Measurements from ENCODE around the gene BTBD9. TPM values are rescaled to one million over a fixed set of nuclear protein-coding genes. Genes with fewer than 3 reads are reported as not detected.

Gene BTBD9
- total RNA-seq, 1 donor = 25.3 TPM

DNA sequence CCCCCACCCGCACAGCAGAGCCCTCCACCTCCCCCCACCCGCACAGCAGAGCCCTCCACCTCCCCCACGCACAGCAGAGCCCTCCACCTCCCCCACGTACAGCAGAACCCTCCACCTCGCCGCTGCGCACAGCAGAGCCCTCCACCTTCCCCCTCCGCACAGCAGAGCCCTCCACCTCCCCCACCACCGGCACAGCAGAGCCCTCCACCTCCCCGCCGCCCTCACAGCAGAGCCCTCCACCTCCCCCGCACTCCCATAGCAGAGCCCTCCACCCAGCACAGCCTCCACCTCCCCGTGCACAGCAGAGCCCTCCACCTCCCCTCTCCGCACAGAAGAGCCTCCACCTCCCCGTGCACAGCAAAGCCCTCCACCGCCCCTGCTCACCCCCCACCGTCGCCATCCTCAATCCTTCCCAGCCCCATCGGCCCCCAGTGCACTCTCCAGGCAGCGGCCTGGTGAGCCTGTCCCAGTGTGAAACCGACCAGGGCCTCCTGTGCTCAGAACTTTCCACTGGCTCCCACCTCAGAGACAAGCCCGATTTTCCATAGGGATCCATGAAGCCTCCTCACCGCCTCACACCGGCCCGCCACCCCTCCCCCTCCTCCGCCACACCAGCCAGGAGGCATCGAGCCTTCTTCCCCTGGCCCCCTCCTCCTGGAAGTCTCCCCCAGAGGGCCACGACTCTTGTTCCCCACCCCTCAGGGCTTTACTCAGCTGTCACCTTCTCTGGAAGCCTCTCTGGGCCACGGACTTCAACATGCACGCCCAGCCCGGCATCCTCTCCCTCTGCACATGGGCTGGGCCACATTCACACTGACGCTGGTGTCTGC, 473.1 kb downstream of the BTBD9 start:
- TF ChIP-seq, protein P1, sequence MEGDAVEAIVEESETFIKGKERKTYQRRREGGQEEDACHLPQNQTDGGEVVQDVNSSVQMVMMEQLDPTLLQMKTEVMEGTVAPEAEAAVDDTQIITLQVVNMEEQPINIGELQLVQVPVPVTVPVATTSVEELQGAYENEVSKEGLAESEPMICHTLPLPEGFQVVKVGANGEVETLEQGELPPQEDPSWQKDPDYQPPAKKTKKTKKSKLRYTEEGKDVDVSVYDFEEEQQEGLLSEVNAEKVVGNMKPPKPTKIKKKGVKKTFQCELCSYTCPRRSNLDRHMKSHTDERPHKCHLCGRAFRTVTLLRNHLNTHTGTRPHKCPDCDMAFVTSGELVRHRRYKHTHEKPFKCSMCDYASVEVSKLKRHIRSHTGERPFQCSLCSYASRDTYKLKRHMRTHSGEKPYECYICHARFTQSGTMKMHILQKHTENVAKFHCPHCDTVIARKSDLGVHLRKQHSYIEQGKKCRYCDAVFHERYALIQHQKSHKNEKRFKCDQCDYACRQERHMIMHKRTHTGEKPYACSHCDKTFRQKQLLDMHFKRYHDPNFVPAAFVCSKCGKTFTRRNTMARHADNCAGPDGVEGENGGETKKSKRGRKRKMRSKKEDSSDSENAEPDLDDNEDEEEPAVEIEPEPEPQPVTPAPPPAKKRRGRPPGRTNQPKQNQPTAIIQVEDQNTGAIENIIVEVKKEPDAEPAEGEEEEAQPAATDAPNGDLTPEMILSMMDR (IDR thresholded peaks at IDR 0.05; ENCODE audit: extremely low read depth, low read depth, low read length) = no peak
- Histone ChIP-seq H4K20me1 (ENCODE audit: insufficient read depth, low read length) (no peaks in the 10 kb centered on the region), H3K4me2 (ENCODE audit: insufficient read depth, low read length) (no peak overlapping the region), H3K9me3 (ENCODE audit: low read depth, low read length) (no peaks in the 10 kb centered on the region), H3K36me3 (ENCODE audit: insufficient read depth, low read length) (no peaks in the 10 kb centered on the region), H3K4me3 (ENCODE audit: insufficient read depth, low read length) (no peak overlapping the region), H3K4me1 (ENCODE audit: insufficient read depth, low read length) (peaks cover 7% of the 10 kb centered on the region), H3K27ac (ENCODE audit: low read depth, low read length) (no peak overlapping the region), H2AFZ (ENCODE audit: low read length) (no peak overlapping the region), H3K79me2 (ENCODE audit: insufficient read depth, low read length) (no peaks in the 10 kb centered on the region), H3K27me3 (ENCODE audit: insufficient read depth, low read length) (no peaks in the 10 kb centered on the region)
- DNase-seq (ENCODE audit: insufficient read length, low spot score, missing footprints) = no peak

DNA sequence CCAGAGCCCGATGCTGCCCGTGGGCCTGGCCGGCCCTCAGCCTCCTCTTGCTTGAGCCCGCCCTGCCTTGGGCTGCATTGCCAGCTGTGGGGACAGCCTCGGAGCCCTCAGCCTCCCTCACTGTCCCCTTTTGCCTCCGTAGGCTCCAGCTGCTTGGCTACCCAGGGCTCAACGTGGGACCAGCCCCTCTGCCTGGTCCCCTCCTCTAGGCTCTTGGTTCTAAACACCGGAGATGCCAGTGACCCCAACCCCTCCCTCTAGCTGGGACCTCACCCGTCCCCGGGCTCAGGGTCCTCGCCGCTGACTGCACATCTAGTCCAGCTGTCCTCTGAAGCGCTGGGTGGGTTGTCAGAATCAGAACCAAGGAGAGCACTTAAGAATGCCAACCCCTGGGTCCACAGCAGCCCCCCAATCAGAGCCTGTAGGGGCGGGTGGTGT, 475.0 kb downstream of the BTBD9 start:
- no peaks in the 10 kb centered on the region for H3K79me2 ChIP-seq (ENCODE audit: insufficient read depth, low read length)
- H4K20me1 ChIP-seq (ENCODE audit: insufficient read depth, low read length) = no peaks in the 10 kb centered on the region
- H3K4me1 ChIP-seq (ENCODE audit: insufficient read depth, low read length) = peaks cover 7% of the 10 kb centered on the region
- no peaks in the 10 kb centered on the region for H3K9me3 ChIP-seq (ENCODE audit: low read depth, low read length)
- no peak overlapping the region for H3K27ac ChIP-seq (ENCODE audit: low read depth, low read length)
- H2AFZ ChIP-seq (ENCODE audit: low read length) = no peak overlapping the region
- peak overlapping the region; percentile 62 for H3K4me2 ChIP-seq (ENCODE audit: insufficient read depth, low read length)
- no peaks in the 10 kb centered on the region for H3K27me3 ChIP-seq (ENCODE audit: insufficient read depth, low read length)
- no peaks in the 10 kb centered on the region for H3K36me3 ChIP-seq (ENCODE audit: insufficient read depth, low read length)
- peak overlapping the region; percentile 40 for H3K4me3 ChIP-seq (ENCODE audit: insufficient read depth, low read length)
- TF ChIP-seq, protein P1 (IDR thresholded peaks at IDR 0.05; ENCODE audit: extremely low read depth, low read depth, low read length) = no peak
- DNase-seq (ENCODE audit: insufficient read length, low spot score, missing footprints) = no peak

DNA sequence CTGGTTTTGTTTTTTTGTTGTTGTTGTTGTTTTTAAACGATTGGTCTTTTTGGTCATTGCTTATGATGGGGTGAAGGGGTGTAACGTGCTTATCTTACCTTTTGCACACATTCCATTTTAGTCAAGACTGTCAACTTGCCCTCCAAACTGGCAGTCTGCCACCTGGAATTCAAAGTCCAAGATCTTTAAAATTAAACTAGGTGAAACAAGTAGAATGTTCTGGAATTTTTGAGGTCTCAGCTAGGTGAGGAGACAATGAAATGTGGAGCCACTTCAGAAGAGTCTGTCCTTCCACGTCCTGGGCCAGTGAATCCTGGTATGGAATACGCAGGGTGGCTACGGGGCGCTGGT, 475.6 kb downstream of the BTBD9 start:
- H3K79me2 ChIP-seq (ENCODE audit: insufficient read depth, low read length) = no peaks in the 10 kb centered on the region
- H3K27me3 ChIP-seq (ENCODE audit: insufficient read depth, low read length) = no peaks in the 10 kb centered on the region
- no peak overlapping the region for H3K4me2 ChIP-seq (ENCODE audit: insufficient read depth, low read length)
- H4K20me1 ChIP-seq (ENCODE audit: insufficient read depth, low read length) = peaks cover under 1% of the 10 kb centered on the region
- no peak for DNase-seq (ENCODE audit: insufficient read length, low spot score, missing footprints)
- no peaks in the 10 kb centered on the region for H3K9me3 ChIP-seq (ENCODE audit: low read depth, low read length)
- H3K36me3 ChIP-seq (ENCODE audit: insufficient read depth, low read length) = no peaks in the 10 kb centered on the region
- TF ChIP-seq, protein P1 (IDR thresholded peaks at IDR 0.05; ENCODE audit: extremely low read depth, low read depth, low read length) = no peak
- no peak overlapping the region for H3K27ac ChIP-seq (ENCODE audit: low read depth, low read length)
- H3K4me3 ChIP-seq (ENCODE audit: insufficient read depth, low read length) = no peak overlapping the region
- no peak overlapping the region for H2AFZ ChIP-seq (ENCODE audit: low read length)
- peaks cover 7% of the 10 kb centered on the region for H3K4me1 ChIP-seq (ENCODE audit: insufficient read depth, low read length)

DNA sequence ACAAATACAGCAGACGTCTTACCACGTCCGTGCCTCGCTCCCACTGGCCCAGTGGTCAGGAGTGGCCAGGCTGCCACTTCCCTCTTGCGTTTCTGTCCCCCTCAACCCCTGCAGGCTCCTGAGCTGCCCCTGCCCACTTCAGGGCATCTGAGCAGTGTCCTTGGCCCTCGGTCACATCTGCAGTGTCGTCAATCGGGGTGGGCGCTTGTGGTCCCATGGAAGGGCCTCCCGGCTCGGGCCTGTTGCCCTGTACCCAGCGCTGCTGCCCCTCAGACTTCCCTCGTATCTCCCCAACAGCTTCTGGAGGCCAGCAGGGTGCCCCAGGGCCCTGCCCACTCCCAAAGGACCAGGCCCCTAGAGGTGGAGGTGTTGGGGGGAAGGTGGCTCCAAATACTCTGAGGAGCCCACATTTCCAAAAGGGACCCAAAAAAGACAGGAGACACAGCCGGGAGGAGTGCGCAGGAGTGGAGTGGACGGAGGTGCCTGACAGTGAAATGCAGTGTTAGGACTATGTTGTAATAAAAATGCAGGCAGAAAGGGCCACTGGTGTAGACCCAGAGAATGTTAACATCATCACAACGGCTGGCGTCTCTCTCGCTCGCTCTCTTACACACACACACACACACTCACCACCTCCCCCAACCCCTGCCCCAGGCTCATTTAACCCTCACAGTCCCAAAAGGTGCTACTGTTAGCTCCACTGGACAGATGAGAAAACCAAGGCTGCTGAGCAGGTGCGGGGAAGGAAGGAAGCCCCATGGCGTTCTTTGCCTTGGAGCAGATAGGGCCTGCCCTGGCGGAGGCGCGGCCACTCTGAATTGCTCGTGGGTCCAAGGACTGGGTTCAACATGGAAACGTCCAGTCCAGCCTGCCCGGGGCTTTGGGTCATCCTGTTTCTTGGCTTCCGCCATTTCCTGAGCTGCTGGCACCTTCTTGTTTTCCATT, 476.3 kb downstream of the BTBD9 start:
- DNase-seq (ENCODE audit: insufficient read length, low spot score, missing footprints) = no peak
- Histone ChIP-seq H3K4me2 (ENCODE audit: insufficient read depth, low read length) (no peak overlapping the region), H3K36me3 (ENCODE audit: insufficient read depth, low read length) (no peaks in the 10 kb centered on the region), H3K9me3 (ENCODE audit: low read depth, low read length) (no peaks in the 10 kb centered on the region), H3K4me3 (ENCODE audit: insufficient read depth, low read length) (no peak overlapping the region), H3K27ac (ENCODE audit: low read depth, low read length) (no peak overlapping the region), H3K4me1 (ENCODE audit: insufficient read depth, low read length) (peaks cover 7% of the 10 kb centered on the region), H2AFZ (ENCODE audit: low read length) (no peak overlapping the region), H3K79me2 (ENCODE audit: insufficient read depth, low read length) (no peaks in the 10 kb centered on the region), H3K27me3 (ENCODE audit: insufficient read depth, low read length) (no peaks in the 10 kb centered on the region), H4K20me1 (ENCODE audit: insufficient read depth, low read length) (peaks cover 3% of the 10 kb centered on the region)
- TF ChIP-seq, protein P1 (IDR thresholded peaks at IDR 0.05; ENCODE audit: extremely low read depth, low read depth, low read length) = no peak

Data from osteoblast (primary cell).